Panc1 (cell line): Measurements from ENCODE around the gene RASSF6.
A peak's percentile ranks its signal among the peaks of the same experiment; 100 is the strongest.

Experiments used
- POLR2AphosphoS5 ChIP-seq: IDR thresholded peaks from 2 replicates; pipeline ENCODE4 v1.6.1; 2012; ENCODE audit warnings: mild to moderate bottlenecking, low read depth, low read length, moderate library complexity
- REST ChIP-seq, 2 experiments: IDR thresholded peaks; 2 replicates each; pipeline ENCODE4 v1.6.1; 2011 to 2012; ENCODE audit warnings: low read depth in 2 of 2, control low read depth in 1 of 2, low read length in 1 of 2, mild to moderate bottlenecking in 1 of 2, moderate library complexity in 1 of 2; ENCODE audit not compliant: insufficient read depth in 1 of 2
- TCF7L2 ChIP-seq: IDR thresholded peaks from 2 replicates; pipeline ENCODE4 v1.6.1; 2011; ENCODE audit warnings: mild to moderate bottlenecking, low read depth, low read length, inconsistent platforms
- TF ChIP-seq, protein P1 (sequence below): fragments of 450-650 bp; IDR thresholded peaks from 2 replicates; pipeline ENCODE4 v1.5.1; 2017; ENCODE audit warnings: mild to moderate bottlenecking

- TF ChIP-seq, protein P1, sequence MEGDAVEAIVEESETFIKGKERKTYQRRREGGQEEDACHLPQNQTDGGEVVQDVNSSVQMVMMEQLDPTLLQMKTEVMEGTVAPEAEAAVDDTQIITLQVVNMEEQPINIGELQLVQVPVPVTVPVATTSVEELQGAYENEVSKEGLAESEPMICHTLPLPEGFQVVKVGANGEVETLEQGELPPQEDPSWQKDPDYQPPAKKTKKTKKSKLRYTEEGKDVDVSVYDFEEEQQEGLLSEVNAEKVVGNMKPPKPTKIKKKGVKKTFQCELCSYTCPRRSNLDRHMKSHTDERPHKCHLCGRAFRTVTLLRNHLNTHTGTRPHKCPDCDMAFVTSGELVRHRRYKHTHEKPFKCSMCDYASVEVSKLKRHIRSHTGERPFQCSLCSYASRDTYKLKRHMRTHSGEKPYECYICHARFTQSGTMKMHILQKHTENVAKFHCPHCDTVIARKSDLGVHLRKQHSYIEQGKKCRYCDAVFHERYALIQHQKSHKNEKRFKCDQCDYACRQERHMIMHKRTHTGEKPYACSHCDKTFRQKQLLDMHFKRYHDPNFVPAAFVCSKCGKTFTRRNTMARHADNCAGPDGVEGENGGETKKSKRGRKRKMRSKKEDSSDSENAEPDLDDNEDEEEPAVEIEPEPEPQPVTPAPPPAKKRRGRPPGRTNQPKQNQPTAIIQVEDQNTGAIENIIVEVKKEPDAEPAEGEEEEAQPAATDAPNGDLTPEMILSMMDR = peak; percentile 55
- TF ChIP-seq POLR2AphosphoS5 = no peak
- no peak for TF ChIP-seq TCF7L2
- TF ChIP-seq REST (IDR thresholded peaks at IDR 0.05; ENCODE audit: insufficient read depth in 1 of 2, low read depth in 2 of 2, low read length in 1 of 2) = no peak
Observed at GRCh38 chr4:73662709-73663546, 42.7 kb upstream of the RASSF6 start.
